ENCODE data around the gene PCDH12. TPM values are rescaled to one million over a fixed set of nuclear protein-coding genes. Genes with fewer than 3 reads are reported as not detected.
"Not testable (repeated sequence)": the region's sequence is repeated elsewhere in the genome, so short reads cannot be mapped to it uniquely, and the experiment has no call there.

The PCDH12 gene
- total and polyA plus RNA-seq, 11 donors, result 2.9 to 23.9 (median 10.8) TPM

DNA sequence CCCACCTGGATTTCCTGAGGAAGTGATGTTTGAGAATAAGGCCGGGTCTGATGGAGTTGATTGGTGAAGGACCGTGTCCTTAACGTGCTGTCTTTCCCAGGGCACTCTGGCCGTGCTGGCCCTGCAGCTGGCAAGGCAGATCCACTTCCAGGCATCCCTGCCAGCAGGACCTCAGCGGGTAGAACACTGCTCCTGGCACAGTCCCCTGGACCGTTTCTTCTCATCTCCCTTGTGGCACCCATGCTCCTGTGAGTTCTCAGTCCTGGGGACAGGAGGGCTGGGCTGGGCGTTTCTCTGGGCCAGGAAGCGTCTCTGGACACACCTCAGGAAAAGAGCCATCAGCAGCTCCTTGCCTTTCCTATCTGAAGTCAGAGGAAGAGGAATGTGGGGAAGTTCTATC lies 30.0 kb downstream of the PCDH12 start:
- Histone ChIP-seq H3K27me3 (no peaks in the 10 kb centered on the region), H3K4me3 (no peak overlapping the region), H3K9me3 (no peaks in the 10 kb centered on the region), H3K27ac (peak overlapping the region in 10 of 12 donors; percentile 14 to 77 (median 40)), H3K4me1 (peaks cover 4 to 55% (median 25%) of the 10 kb centered on the region in 12 donors), H3K36me3 (peaks cover 0 to 87% (median 83%) of the 10 kb centered on the region in 9 donors)
- intact Hi-C loops (cut with DNase I), result no loop called here
- TF ChIP-seq, protein P1, sequence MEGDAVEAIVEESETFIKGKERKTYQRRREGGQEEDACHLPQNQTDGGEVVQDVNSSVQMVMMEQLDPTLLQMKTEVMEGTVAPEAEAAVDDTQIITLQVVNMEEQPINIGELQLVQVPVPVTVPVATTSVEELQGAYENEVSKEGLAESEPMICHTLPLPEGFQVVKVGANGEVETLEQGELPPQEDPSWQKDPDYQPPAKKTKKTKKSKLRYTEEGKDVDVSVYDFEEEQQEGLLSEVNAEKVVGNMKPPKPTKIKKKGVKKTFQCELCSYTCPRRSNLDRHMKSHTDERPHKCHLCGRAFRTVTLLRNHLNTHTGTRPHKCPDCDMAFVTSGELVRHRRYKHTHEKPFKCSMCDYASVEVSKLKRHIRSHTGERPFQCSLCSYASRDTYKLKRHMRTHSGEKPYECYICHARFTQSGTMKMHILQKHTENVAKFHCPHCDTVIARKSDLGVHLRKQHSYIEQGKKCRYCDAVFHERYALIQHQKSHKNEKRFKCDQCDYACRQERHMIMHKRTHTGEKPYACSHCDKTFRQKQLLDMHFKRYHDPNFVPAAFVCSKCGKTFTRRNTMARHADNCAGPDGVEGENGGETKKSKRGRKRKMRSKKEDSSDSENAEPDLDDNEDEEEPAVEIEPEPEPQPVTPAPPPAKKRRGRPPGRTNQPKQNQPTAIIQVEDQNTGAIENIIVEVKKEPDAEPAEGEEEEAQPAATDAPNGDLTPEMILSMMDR (IDR thresholded peaks at IDR 0.05), result no peak
- TF ChIP-seq POLR2A (IDR thresholded peaks at IDR 0.05), result no peak
- WGBS, 4 donors, result 56 to 69% (median 66%) methylated on average over 8 of the region's 8 CpGs
- peak in 1 of 4 donors; percentile 12 for ATAC-seq
- DNase-seq, result peak in 3 of 5 donors; percentile 15 to 49 (median 35)

DNA sequence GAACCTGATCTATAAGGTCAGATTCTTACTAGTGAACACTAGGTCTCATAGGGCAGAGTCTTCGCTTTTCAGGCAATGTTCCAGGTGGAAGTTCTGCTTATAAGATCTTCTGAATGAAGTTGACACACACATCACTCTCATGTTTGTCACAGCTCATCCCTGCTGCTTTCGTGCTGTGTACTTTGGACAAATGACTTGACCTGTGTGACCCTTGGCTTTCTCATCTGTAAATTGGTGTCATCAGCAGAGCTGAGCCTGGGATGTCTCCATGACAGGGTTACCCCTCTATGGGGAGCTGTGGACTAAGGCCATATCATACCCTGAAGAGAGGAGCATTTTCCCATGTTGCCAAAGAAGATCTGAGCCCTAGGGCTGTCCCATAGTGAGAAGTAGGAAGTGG lies 31.6 kb downstream of the PCDH12 start:
- DNase-seq, result no peak
- TF ChIP-seq, protein P1 (IDR thresholded peaks at IDR 0.05), result no peak
- no peak for TF ChIP-seq POLR2A (IDR thresholded peaks at IDR 0.05)
- no peaks in the 10 kb centered on the region for H3K9me3 ChIP-seq
- no peak for ATAC-seq
- intact Hi-C loops (cut with DNase I), result no loop called here
- 68 to 79% (median 74%) methylated on average over 2 of the region's 2 CpGs for WGBS, 4 donors
- H3K4me1 ChIP-seq, result peaks cover 4 to 60% (median 28%) of the 10 kb centered on the region in 12 donors
- H3K27me3 ChIP-seq, result no peaks in the 10 kb centered on the region
- H3K36me3 ChIP-seq, result peaks cover 0 to 71% (median 67%) of the 10 kb centered on the region in 9 donors
- peak overlapping the region in 1 of 12 donors; percentile 70 for H3K27ac ChIP-seq
- H3K4me3 ChIP-seq, result no peak overlapping the region

DNA sequence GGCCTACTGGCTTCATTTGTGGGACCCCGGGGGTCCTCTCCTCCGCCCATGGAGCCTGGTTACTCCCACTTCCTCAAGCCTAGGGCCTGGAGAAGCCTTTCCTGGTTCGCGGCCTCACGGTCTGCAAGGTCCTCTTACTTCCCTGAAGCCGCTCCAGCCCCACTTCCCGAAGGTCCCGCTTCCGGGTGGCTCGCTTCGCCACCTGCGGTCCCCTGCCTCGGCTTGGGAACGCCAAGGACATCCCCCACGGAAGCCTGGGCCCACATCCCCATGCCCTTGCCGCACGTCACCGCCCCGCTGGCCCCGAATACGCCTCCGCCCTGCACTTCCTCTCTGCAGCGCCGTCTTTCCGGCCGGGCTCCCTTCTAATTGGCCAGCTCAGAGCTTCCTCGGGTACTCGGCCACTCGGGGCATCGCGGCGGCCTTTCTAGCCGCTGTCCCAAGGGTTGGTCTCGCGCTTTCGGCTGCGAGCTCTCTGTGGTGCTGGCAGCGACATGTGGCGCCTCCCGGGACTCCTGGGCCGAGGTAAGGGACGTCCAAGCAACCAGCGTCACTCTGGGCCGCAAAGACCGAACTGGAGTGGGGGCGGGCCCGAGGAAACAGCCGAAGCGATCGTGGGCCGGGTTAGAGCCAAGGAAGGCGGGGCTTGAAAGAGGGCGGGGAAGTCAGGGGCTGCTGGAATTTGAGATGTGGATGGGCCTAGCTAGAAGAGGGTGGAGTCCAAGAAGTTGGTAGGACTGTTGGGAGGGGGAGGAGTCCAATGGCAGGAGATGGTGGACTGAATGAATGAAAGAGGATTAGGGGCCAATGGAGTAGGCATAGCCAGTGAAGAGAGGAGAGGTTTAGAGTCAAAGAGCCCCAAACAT lies 34.3 kb downstream of the PCDH12 start, which contains the start of gene DELE1:
TSS of gene DELE1 (plus strand) at position 424 of the 866 bp plus-strand sequence. CDS start at position 495, 71 bp downstream.
- WGBS, 4 donors, result 0% methylated on average over 23 to 53 of the region's 53 CpGs
- ATAC-seq, result peak; percentile 97 to 99 (median 98)

DNA sequence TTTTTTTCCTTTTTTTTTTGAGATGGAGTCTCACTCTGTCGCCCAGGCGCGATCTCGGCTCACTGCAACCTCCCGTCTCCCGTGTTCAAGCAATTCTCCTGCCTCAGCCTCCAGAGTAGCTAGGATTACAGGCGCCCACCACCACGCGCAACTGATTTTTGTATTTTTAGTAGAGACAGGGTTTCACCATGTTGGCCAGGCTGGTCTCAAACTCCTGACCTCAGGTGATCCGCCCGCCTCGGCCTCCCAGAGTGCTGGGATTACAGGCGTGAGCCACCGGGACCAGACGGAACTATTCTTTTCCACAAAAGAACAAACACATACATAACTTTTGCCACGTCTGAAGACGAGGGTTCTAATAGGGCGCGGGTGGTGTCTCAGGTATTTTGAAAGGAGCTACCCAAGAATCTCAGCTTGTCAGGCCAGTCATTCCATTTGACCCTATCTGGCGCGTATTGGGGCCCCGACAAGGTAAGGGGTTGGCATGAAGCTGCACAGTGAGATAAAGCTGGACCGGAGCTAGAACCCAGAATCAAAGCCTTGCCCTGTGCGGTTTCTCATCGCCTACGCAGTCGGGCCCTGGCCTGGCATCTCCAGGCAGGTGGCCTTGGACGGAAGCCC lies 35.1 kb downstream of the PCDH12 start:
- peaks cover 4 to 40% (median 18%) of the 10 kb centered on the region in 12 donors for H3K4me1 ChIP-seq
- WGBS, 4 donors, result 53 to 79% (median 55%) methylated on average over 17 to 28 of the region's 28 CpGs
- intact Hi-C loops (cut with DNase I), result loop anchor here in 7 of 10 donors (2.0 to 5.0 kb wide), 5 partner anchors 34 to 231 kb away; partner anchors contain the start of gene PCDH12 (in 4 of the 7)
- not testable (repeated sequence) for H3K9me3 ChIP-seq, DNase-seq, H3K27me3 ChIP-seq
- H3K4me3 ChIP-seq, result peak overlapping the region; percentile 19 to 90 (median 66)
- H3K27ac ChIP-seq, result peak overlapping the region; percentile 89 to 99 (median 96)
- ATAC-seq, result peak in 3 of 4 donors; percentile 2 to 7 (median 3)
- peaks cover 0 to 36% (median 32%) of the 10 kb centered on the region in 9 donors for H3K36me3 ChIP-seq

More for the DNA sequence above, 34.3 kb downstream of the PCDH12 start, which contains the start of gene DELE1:
- Histone ChIP-seq H3K27ac (peak within 1 kb of the TSS; percentile 89 to 99 (median 96)), H3K9me3 (no peaks in the 10 kb centered on the region), H3K36me3 (peaks cover 0 to 43% (median 39%) of the 10 kb centered on the region in 9 donors), H3K4me1 (peaks cover 4 to 46% (median 24%) of the 10 kb centered on the region in 12 donors), H3K4me3 (peak within 1 kb of the TSS; percentile 19 to 90 (median 66)), H3K27me3 (no peaks in the 10 kb centered on the region)
- peak; percentile 96 to 98 (median 97) for DNase-seq
- TF ChIP-seq, protein P1 (IDR thresholded peaks at IDR 0.05), result peak in 3 of 12 donors; percentile 8 to 18 (median 9)
- peak; percentile 13 to 87 for TF ChIP-seq POLR2A (IDR thresholded peaks at IDR 0.05)
- intact Hi-C loops (cut with DNase I), result loop anchor here in 7 of 10 donors (2.0 to 5.0 kb wide), 5 partner anchors 34 to 231 kb away; partner anchors contain the start of gene PCDH12 (in 5 of the 7)

Measured in heart left ventricle (tissue), 16 donors.